Peyer's patch (tissue), 4 donors: Measurements from ENCODE around the gene PMP22. TPM values are rescaled to one million over a fixed set of nuclear protein-coding genes. Genes with fewer than 3 reads are reported as not detected.
"Not testable (repeated sequence)": the region's sequence is repeated elsewhere in the genome, so short reads cannot be mapped to it uniquely, and the experiment has no call there.

Source experiments
- DNase-seq, 3 donors: peaks; one replicate each; pipeline ENCODE4 v3.0.0-alpha.2; 2017 to 2019
- H3K27ac ChIP-seq, 4 donors: fragments of 200-600 bp; sonication (generic); one replicate each; pipeline ENCODE4 v1.5.1; 2016 to 2019
- H3K27me3 ChIP-seq, 2 donors: fragments of 200-600 bp; sonication (generic); one replicate each; pipeline ENCODE4 v1.5.1; 2019
- H3K36me3 ChIP-seq, 3 donors: fragments of 200-600 bp; sonication (generic); one replicate each; pipeline ENCODE4 v1.5.1; 2016 to 2019
- H3K4me1 ChIP-seq, 4 donors: fragments of 200-600 bp; sonication (generic); one replicate each; pipeline ENCODE4 v1.5.1; 2016 to 2019
- H3K4me3 ChIP-seq, 4 donors: fragments of 200-600 bp; sonication (generic); 1 replicate in 3 of 4; 2 replicates in 1 of 4; pipeline ENCODE4 v1.5.1; 2016 to 2019; ENCODE audit warnings: mild to moderate bottlenecking in 1 of 4
- H3K9me3 ChIP-seq, 4 donors: fragments of 200-600 bp; sonication (generic); one replicate each; pipeline ENCODE4 v1.5.1; 2016 to 2019; ENCODE audit warnings: mild to moderate bottlenecking in 1 of 4
- POLR2A ChIP-seq, 2 donors: fragments of 450-650 bp; IDR thresholded peaks; one replicate each; pipeline ENCODE4 v1.5.1; 2017; ENCODE audit warnings: antibody characterized with exemption in 2 of 2, mild to moderate bottlenecking in 2 of 2, moderate library complexity in 2 of 2
- total RNA-seq, 4 donors: library from RNA; depleted of rRNA; stranded (reverse); fragments of >200 nt; gene quantifications; one replicate each; pipeline ENCODE4 v1.1.0, GENCODE V29; 2016
- TF ChIP-seq, protein P1 (sequence below), 6 experiments: fragments of 450-650 bp in 4 of 6; fragments of 200-600 bp in 2 of 6; sonication (generic) in 1 of 6; IDR thresholded peaks; one replicate each; pipeline ENCODE4 v1.5.1; 2017 to 2019; ENCODE audit warnings: antibody characterized with exemption in 6 of 6, mild to moderate bottlenecking in 3 of 6, moderate library complexity in 1 of 6

Gene PMP22
- total RNA-seq, 4 donors from 2014 or later = 37.1 to 474 (median 298) TPM

DNA sequence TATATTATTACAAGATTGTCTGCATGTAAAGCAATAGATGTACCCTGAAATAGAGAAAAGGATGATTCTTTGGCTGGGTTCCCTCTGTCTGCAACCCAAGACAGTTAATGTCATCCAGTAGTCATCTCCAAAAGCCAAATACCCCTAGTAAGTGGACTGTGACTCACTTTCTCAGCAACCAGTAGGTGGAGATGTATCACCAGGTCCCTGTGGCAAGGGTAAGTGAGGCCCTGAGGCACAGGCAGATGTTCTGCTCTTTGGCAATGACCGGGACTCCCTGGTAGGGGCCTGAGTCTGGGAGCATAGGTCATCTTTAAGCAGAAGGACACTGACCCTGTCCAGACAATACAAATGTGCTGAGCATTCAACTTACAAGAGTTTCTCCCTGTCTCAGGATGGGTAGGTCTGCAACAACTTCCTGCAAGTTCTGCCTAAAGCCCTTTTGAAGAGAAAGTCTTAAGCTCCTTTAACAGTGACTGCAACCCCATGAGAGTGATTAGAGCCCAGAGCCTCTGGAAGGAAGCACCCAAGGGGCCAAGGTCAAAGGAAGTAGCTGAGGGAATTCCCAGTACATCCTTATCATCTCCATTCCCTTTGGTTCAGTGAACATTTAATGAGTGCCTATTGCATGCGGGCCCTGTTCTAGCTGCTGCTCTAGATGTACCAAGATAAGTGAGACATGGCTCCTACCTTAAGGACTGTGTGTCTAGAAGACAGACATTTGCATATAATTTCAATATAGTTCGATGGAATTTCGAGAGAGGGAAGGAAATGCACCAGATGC lies 31.9 kb downstream of the PMP22 start:
- Histone ChIP-seq H3K4me1 (peaks cover 0 to 52% (median 0%) of the 10 kb centered on the region in 4 donors), H3K4me3 (no peak overlapping the region), H3K36me3 (peaks cover 0 to 97% (median 0%) of the 10 kb centered on the region in 3 donors), H3K27ac (no peak overlapping the region), H3K27me3 (no peaks in the 10 kb centered on the region), H3K9me3 (no peaks in the 10 kb centered on the region)
- TF ChIP-seq, protein P1, sequence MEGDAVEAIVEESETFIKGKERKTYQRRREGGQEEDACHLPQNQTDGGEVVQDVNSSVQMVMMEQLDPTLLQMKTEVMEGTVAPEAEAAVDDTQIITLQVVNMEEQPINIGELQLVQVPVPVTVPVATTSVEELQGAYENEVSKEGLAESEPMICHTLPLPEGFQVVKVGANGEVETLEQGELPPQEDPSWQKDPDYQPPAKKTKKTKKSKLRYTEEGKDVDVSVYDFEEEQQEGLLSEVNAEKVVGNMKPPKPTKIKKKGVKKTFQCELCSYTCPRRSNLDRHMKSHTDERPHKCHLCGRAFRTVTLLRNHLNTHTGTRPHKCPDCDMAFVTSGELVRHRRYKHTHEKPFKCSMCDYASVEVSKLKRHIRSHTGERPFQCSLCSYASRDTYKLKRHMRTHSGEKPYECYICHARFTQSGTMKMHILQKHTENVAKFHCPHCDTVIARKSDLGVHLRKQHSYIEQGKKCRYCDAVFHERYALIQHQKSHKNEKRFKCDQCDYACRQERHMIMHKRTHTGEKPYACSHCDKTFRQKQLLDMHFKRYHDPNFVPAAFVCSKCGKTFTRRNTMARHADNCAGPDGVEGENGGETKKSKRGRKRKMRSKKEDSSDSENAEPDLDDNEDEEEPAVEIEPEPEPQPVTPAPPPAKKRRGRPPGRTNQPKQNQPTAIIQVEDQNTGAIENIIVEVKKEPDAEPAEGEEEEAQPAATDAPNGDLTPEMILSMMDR (IDR thresholded peaks at IDR 0.05) = peak in 3 of 6 experiments; percentile 32 to 44 (median 34)
- no peak for TF ChIP-seq POLR2A (IDR thresholded peaks at IDR 0.05)
- DNase-seq = no peak

- no peak overlapping the region for H3K4me3 ChIP-seq
- H3K27me3 ChIP-seq = no peaks in the 10 kb centered on the region
- H3K4me1 ChIP-seq = peaks cover 0 to 47% (median 0%) of the 10 kb centered on the region in 4 donors
- H3K36me3 ChIP-seq = peaks cover 0 to 92% (median 0%) of the 10 kb centered on the region in 3 donors
- no peaks in the 10 kb centered on the region for H3K9me3 ChIP-seq
- DNase-seq = no peak
- TF ChIP-seq, protein P1 (IDR thresholded peaks at IDR 0.05) = no peak
- no peak for TF ChIP-seq POLR2A (IDR thresholded peaks at IDR 0.05)
- no peak overlapping the region for H3K27ac ChIP-seq
These were observed 32.6 kb downstream of the PMP22 start for GRCh38 chr17:15232517-15232915.

DNA sequence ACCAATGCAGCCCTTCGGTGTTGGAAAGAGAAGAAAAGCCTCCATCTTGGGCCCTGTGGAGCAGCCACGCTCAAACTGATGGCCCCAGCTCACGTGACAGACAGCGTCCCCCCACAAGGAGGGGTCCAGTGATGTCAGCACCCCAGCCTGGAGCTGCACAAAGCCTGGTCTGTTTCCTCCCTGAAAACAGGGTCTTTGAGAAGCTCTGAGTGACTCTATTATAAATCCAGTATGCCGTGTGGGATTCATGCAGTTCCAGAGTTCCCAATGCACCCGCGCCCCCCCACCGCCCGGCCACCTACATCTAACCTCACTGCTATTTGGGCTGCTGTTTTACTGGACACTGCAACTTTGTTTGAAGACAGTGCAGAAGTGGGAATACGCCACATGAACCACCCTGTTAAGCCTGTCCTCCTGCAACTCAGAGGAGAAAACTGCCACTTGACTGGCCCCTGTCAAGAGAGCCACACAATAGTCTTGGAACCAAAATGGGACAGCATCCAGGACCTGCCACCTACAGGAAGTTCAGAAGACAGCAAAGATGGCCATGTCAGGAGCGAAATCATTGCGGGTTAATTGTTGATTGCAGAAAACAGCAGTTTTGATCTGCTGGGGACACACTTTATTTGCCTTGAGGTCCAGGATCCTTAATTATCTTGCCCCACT lies 33.1 kb downstream of the PMP22 start:
- Histone ChIP-seq H3K9me3 (no peaks in the 10 kb centered on the region), H3K4me1 (peaks cover 0 to 41% (median 0%) of the 10 kb centered on the region in 4 donors), H3K4me3 (no peak overlapping the region), H3K27me3 (no peaks in the 10 kb centered on the region), H3K27ac (no peak overlapping the region), H3K36me3 (peaks cover 0 to 87% (median 0%) of the 10 kb centered on the region in 3 donors)
- no peak for TF ChIP-seq POLR2A (IDR thresholded peaks at IDR 0.05)
- TF ChIP-seq, protein P1 (IDR thresholded peaks at IDR 0.05) = no peak
- no peak for DNase-seq

DNA sequence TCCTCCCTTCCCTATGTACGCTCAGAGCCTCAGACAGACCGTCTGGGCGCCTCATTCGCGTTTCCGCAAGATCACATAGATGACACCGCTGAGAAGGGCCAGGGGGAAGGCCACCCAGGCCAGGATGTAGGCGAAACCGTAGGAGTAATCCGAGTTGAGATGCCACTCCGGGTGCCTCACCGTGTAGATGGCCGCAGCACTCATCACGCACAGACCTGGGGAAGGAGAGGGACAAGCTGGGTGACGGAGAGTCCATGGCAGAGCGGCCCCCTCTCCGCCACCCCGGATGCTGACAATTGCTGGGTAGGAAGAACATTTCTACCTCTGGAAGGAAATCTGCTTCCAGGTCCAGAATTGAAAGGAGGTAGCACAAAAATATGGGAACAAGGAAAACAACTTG lies 34.3 kb downstream of the PMP22 start:
- Histone ChIP-seq H3K4me1 (peaks cover 0 to 34% (median 0%) of the 10 kb centered on the region in 4 donors), H3K27ac (no peak overlapping the region), H3K9me3 (no peaks in the 10 kb centered on the region), H3K27me3 (no peaks in the 10 kb centered on the region), H3K4me3 (no peak overlapping the region), H3K36me3 (peaks cover 0 to 77% (median 0%) of the 10 kb centered on the region in 3 donors)
- no peak for DNase-seq
- TF ChIP-seq, protein P1 (IDR thresholded peaks at IDR 0.05) = no peak
- no peak for TF ChIP-seq POLR2A (IDR thresholded peaks at IDR 0.05)

DNA sequence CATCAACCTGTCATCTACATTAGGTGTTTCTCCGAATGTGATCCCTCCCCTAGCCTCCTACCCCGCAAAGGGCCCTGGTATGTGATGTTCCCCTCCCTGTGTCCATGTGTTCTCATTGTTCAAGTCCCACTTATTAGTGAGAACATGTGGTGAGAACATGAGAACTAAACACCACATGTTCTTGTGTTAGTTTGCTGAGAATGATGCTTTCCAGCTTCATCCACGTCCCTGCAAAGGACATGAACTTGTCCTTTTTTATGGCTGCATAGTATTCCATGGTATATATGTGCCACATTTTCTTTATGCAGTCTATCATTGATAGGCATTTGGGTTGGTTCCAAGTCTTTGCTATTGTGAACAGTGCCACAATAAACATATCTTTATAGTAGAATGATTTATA lies 43.3 kb downstream of the PMP22 start:
- not testable (repeated sequence) for H3K27ac ChIP-seq, H3K27me3 ChIP-seq

DNA sequence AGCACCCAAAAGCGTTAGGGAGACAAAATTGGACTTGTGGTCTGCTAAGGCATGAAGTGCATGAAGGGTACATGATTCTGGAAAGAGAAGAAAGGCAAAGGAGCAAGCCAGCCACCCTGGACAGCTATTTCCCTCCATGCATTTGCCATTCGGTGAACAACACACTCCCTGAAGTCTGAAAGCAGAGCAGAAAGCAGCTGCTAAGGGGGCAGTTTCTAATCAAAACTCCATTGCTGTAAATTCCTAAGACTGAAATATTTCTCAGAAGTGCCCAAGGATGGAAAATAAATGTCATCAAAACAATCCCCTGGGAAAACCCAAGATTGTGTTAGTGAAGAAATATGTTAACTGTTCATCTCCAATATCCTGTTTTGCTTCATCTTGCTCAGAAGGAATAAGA lies 44.3 kb downstream of the PMP22 start:
- Histone ChIP-seq H3K36me3 (no peaks in the 10 kb centered on the region), H3K9me3 (no peaks in the 10 kb centered on the region), H3K27me3 (no peaks in the 10 kb centered on the region), H3K27ac (no peak overlapping the region), H3K4me1 (no peaks in the 10 kb centered on the region), H3K4me3 (no peak overlapping the region)
- DNase-seq = no peak
- TF ChIP-seq, protein P1 (IDR thresholded peaks at IDR 0.05) = no peak
- TF ChIP-seq POLR2A (IDR thresholded peaks at IDR 0.05) = no peak

More for the DNA sequence above, 43.3 kb downstream of the PMP22 start:
- H3K36me3 ChIP-seq, H3K9me3 ChIP-seq, H3K4me3 ChIP-seq, DNase-seq, H3K4me1 ChIP-seq: not testable (repeated sequence)
